ENCODE results near the gene EVA1A. TPM values are rescaled to one million over a fixed set of nuclear protein-coding genes. Genes with fewer than 3 reads are reported as not detected.

EVA1A gene
- total and polyA plus RNA-seq, 2 experiments from 2014 or later, result 4.6 to 7.9 TPM

GRCh38 chr2:75558136-75558535, 2.6 kb downstream of the EVA1A start:
- Histone ChIP-seq H3K4me3 (no peak overlapping the region), H3K27me3 (ENCODE audit: insufficient read depth) (peaks cover 26% of the 10 kb centered on the region), H3K4me1 (ENCODE audit: insufficient read depth) (peaks cover 42% of the 10 kb centered on the region), H3K36me3 (ENCODE audit: insufficient read depth) (no peaks in the 10 kb centered on the region), H3K9me2 (ENCODE audit: insufficient read depth) (0 out of 2 replicates have a peak, but pooled peaks cover 3% of the 10 kb centered on the region), H3K27ac (ENCODE audit: low read depth) (no peak overlapping the region), H3K4me2 (no peak overlapping the region), H2AFZ (no peak overlapping the region), H3F3A (replicated peaks; ENCODE audit: low read depth) (no peaks in the 10 kb centered on the region), H4K20me1 (replicated peaks; ENCODE audit: insufficient read depth) (no peaks in the 10 kb centered on the region), H3K79me2 (replicated peaks; ENCODE audit: insufficient read depth) (no peaks in the 10 kb centered on the region)
- peaks cover 56% of the 10 kb centered on the region for H3K4me1 Mint-ChIP-seq
- no peak overlapping the region for H3K4me3 Mint-ChIP-seq
- no peaks in the 10 kb centered on the region for H3K36me3 Mint-ChIP-seq (ENCODE audit: low read depth)
- no peak overlapping the region for H3K27ac Mint-ChIP-seq
- no peaks in the 10 kb centered on the region for H3K9me3 Mint-ChIP-seq
- ATAC-seq (no peak), DNase-seq (ENCODE audit: low spot score) (no peak)
- no peak for TF ChIP-seq EZH2phosphoT487 (IDR thresholded peaks at IDR 0.05; ENCODE audit: unreplicated experiment)
- TF ChIP-seq, protein P1, sequence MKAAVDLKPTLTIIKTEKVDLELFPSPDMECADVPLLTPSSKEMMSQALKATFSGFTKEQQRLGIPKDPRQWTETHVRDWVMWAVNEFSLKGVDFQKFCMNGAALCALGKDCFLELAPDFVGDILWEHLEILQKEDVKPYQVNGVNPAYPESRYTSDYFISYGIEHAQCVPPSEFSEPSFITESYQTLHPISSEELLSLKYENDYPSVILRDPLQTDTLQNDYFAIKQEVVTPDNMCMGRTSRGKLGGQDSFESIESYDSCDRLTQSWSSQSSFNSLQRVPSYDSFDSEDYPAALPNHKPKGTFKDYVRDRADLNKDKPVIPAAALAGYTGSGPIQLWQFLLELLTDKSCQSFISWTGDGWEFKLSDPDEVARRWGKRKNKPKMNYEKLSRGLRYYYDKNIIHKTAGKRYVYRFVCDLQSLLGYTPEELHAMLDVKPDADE (IDR thresholded peaks at IDR 0.05), result no peak
- TF ChIP-seq NANOG (IDR thresholded peaks at IDR 0.05; ENCODE audit: borderline replicate concordance), result no peak
- TF ChIP-seq ZNF331 (CRISPR knock-in tag; IDR thresholded peaks at IDR 0.05; ENCODE audit: low read depth), result no peak
- no peak for TF ChIP-seq POLR2AphosphoS5 (IDR thresholded peaks at IDR 0.05; ENCODE audit: low read depth)
- no peak for TF ChIP-seq ZNF114 (CRISPR knock-in tag; IDR thresholded peaks at IDR 0.05)
- TF ChIP-seq, protein P2, sequence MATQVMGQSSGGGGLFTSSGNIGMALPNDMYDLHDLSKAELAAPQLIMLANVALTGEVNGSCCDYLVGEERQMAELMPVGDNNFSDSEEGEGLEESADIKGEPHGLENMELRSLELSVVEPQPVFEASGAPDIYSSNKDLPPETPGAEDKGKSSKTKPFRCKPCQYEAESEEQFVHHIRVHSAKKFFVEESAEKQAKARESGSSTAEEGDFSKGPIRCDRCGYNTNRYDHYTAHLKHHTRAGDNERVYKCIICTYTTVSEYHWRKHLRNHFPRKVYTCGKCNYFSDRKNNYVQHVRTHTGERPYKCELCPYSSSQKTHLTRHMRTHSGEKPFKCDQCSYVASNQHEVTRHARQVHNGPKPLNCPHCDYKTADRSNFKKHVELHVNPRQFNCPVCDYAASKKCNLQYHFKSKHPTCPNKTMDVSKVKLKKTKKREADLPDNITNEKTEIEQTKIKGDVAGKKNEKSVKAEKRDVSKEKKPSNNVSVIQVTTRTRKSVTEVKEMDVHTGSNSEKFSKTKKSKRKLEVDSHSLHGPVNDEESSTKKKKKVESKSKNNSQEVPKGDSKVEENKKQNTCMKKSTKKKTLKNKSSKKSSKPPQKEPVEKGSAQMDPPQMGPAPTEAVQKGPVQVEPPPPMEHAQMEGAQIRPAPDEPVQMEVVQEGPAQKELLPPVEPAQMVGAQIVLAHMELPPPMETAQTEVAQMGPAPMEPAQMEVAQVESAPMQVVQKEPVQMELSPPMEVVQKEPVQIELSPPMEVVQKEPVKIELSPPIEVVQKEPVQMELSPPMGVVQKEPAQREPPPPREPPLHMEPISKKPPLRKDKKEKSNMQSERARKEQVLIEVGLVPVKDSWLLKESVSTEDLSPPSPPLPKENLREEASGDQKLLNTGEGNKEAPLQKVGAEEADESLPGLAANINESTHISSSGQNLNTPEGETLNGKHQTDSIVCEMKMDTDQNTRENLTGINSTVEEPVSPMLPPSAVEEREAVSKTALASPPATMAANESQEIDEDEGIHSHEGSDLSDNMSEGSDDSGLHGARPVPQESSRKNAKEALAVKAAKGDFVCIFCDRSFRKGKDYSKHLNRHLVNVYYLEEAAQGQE (IDR thresholded peaks at IDR 0.05; ENCODE audit: unreplicated experiment), result no peak
- TF ChIP-seq JUNB (IDR thresholded peaks at IDR 0.05; ENCODE audit: unreplicated experiment), result no peak
- no peak for TF ChIP-seq EZH2 (IDR thresholded peaks at IDR 0.05; ENCODE audit: low read depth, unreplicated experiment)
- TF ChIP-seq CTCF (conservative IDR thresholded peaks at IDR 0.05; ENCODE audit: low read depth in 2 of 2), result no peak
- TF ChIP-seq CREB1 (CRISPR knock-in tag; IDR thresholded peaks at IDR 0.05; ENCODE audit: low read depth), result no peak
- TF ChIP-seq STAT1 (IDR thresholded peaks at IDR 0.05; ENCODE audit: unreplicated experiment), result no peak
- no peak for TF ChIP-seq ZNF462 (CRISPR knock-in tag; IDR thresholded peaks at IDR 0.05)
- H3K27me3 Mint-ChIP-seq (ENCODE audit: insufficient read depth, low read depth, poor library complexity), result peaks cover 23% of the 10 kb centered on the region
